Endometrial microvascular endothelial cells (primary cell): Measurements from ENCODE around the gene JMJD1C. TPM values are rescaled to one million over a fixed set of nuclear protein-coding genes. Genes with fewer than 3 reads are reported as not detected.
"Not testable (repeated sequence)": the region's sequence is repeated elsewhere in the genome, so short reads cannot be mapped to it uniquely, and the experiment has no call there.

Experiments
- in situ Hi-C: cut with HindIII; loops from 2 replicates; pipeline ENCODE4 v1.10.0; 2017; ENCODE audit warnings: low sequenced_read_pairs, low pct_unique_long_range_greater_than_20kb; ENCODE audit errors: inconsistent ontology term
- total RNA-seq: library from RNA; depleted of rRNA; stranded (reverse); fragments of >200 nt; gene quantifications from one replicate; pipeline ENCODE4 v1.2.3, GENCODE V29; 2015; ENCODE audit errors: inconsistent ontology term

JMJD1C gene
- total RNA-seq, 1 donor from 2014 or later = 82.5 TPM

- in situ Hi-C loops = no loop called here
Measured at GRCh38 chr10:63337455-63338251, 128.1 kb downstream of the JMJD1C start.

- in situ Hi-C loops = no loop called here
Measured at GRCh38 chr10:63331586-63331985, 134.2 kb downstream of the JMJD1C start.

GRCh38 chr10:63324495-63324854 lies 141.3 kb downstream of the JMJD1C start:
- in situ Hi-C loops = no loop called here

- in situ Hi-C loops = no loop called here
Measured at GRCh38 chr10:63323701-63324494, 141.9 kb downstream of the JMJD1C start.

DNA sequence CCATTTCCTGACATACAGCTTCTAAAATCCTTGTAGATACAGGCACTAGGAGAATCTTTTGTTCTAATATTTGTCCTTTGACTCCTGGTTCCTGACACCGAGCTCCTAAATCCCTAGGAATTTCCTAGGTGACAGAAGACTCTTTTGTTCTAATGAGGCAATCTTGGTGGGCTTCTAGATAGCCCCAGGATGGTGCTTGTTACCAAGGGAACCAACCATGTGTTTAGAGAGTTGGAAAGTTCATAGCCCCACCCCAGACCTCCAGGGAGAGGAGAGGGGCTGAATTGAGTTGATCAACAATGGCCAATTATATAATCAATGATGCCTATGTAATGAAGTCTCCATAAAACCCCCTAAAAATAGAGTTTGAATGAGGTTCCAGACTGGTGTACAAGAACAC lies 145.1 kb downstream of the JMJD1C start:
- in situ Hi-C loops = no loop called here

DNA sequence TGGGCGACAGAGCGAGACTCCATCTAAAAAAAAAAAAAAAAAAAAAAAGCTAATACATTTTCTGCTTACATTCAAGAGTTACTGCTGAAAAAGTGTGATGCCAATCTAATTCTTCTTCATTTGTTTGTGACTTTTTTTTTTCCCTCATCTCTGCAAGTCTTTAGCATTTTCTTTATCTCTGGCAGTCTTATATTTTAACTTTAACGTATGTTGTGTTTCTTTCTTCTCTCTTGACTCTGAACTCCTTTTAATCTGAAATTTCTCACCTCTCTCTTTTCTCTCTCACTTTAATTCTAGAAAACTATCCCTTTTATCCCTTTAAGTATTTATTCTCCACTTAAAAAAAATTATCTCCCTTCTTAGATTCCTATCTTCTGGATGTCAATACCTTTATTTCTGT lies 146.5 kb downstream of the JMJD1C start:
- in situ Hi-C loops = no loop called here

DNA sequence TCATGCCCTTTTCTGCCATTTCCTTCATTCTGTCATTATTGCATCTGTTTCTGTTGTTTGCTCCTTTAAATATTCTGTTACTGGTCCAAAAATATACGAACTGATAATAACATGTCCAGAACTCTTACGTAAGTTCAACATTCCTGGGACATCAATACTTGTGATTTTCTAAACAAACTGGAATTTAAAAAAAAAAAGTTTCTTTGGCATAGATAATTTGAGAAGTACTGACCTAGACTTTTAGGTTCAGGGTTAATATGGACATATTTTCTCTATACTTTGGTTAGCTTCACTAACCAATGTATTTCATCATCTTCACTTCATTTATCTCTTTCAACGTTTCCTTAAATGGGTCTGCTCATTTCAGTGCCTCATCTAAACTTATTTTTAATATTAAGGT lies 147.3 kb downstream of the JMJD1C start:
- in situ Hi-C loops = no loop called here

GRCh38 chr10:63314020-63314419 lies 151.8 kb downstream of the JMJD1C start:
- in situ Hi-C loops = no loop called here

- in situ Hi-C loops = no loop called here
Measured at GRCh38 chr10:63313066-63313717, 152.6 kb downstream of the JMJD1C start.

GRCh38 chr10:63308628-63309027 lies 157.1 kb downstream of the JMJD1C start:
- in situ Hi-C loops = no loop called here

DNA sequence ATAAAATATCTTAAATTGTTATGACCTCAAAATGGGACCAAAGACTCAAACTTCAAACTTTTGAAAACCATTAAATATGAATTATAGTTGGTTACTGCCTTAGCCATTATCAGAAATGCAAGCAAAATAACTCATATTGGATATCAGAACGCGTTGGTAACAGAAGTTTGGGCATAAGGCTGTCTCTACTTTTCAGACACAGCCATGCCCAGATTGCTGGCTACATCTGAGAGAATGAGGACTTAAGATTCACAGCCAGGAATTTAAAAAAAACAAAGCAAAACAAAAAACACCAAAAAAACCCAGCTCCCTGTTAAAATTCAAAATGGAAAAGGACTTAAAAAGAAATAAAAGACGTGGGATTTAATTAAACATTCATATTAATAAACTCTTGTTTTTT lies 161.6 kb downstream of the JMJD1C start:
- in situ Hi-C loops = no loop called here

DNA sequence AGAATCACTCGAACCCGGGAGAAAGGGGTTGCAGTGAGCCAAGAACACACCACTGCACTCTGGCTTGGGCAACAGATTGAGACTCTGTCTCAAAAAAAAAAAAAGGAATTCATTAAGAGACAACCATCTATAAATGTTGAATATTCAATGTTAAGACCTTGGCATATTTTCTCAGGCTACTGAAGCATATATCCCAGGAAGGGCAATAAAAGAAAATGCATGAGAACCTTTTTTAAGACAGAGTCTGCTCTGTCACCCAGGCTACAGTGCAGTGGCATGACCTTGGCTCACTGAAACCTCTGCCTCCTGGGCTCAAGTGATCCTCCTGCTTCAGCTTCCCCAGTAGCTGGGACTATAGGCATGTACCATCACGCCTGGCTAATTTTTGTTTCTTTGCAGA lies 165.0 kb downstream of the JMJD1C start:
- in situ Hi-C loops = no loop called here

GRCh38 chr10:63297941-63298340 lies 167.8 kb downstream of the JMJD1C start:
- in situ Hi-C loops = no loop called here

- in situ Hi-C loops = no loop called here
Measured at GRCh38 chr10:63294781-63295180, 171.0 kb downstream of the JMJD1C start.

GRCh38 chr10:63292847-63293246 lies 172.9 kb downstream of the JMJD1C start:
- in situ Hi-C loops = not testable (repeated sequence)

GRCh38 chr10:63288170-63288569 lies 177.6 kb downstream of the JMJD1C start:
- in situ Hi-C loops = no loop called here

- in situ Hi-C loops = no loop called here
Measured at GRCh38 chr10:63286754-63287264, 179.0 kb downstream of the JMJD1C start.

DNA sequence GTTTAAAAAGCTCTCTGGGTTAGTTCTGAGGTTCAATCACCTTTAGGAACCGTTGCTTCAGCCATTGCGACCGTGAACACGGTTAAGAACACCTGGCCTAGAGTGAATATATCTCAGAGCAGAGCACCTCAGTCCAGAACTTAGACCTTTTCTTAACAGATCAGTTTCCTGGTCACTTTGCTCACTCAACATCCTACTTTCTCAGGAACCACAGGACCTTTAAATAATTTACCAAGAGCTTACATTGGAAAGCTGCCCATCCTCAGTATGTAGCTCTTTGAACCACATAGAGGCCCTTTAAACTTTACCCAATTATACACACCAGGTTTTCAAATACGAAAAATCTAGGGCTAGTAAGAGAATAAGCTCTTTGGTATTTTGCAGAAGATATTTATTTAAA lies 179.4 kb downstream of the JMJD1C start:
- in situ Hi-C loops = no loop called here

DNA sequence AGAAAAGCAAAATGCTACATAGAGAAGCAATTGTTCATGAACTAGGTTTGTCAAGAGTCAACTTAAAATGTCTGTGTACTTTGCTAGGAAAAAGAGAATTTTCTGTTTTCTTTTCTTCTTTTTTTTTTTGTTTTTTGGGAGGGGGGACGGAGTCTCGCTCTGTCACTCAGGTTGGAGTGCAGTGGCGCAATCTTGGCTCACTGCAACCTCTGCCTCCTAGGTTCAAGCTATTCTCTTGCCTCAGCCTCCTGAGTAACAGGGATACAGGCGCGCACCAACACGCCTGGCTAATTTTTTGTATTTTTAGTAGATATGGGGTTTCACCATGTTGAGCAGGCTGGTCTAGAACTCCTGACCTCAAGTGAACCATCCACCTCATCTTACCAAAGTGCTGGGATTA lies 181.9 kb downstream of the JMJD1C start:
- in situ Hi-C loops = not testable (repeated sequence)

DNA sequence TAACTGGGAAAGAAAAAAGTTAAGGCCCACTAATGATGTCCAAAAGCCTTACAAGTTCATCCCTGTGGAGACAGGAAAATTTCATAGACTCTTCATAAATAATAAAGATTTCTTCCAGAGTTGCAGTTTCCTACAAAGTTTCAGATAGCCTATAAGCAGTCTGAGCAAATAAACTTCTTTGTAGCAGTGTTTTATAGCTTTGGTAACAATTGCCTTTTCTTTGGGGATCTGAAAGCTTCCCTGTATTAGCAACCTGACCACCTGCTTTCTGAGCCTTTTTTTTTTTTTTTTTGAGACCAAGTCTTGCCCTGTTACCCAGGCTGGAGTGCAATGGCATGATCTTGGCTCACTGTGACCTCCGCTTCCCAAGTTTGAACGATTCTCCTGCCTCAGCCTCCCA lies 182.7 kb downstream of the JMJD1C start:
- in situ Hi-C loops = no loop called here
